Stomach smooth muscle (tissue), 2 donors: ENCODE results near the gene RTEL1.
"Not testable (repeated sequence)": the region's sequence is repeated elsewhere in the genome, so short reads cannot be mapped to it uniquely, and the experiment has no call there.

ENCODE experiments used
- H3K27ac ChIP-seq: one replicate; pipeline ENCODE4 v1.7.0; 2013; ENCODE audit warnings: mild to moderate bottlenecking, low read length, inconsistent platforms
- H3K27me3 ChIP-seq, 2 donors: one replicate each; pipeline ENCODE4 v1.7.0; 2013; ENCODE audit warnings: low read length in 2 of 2; ENCODE audit not compliant: insufficient read depth in 2 of 2, control insufficient read depth in 1 of 2
- H3K36me3 ChIP-seq, 2 donors: one replicate each; pipeline ENCODE4 v1.7.0; 2013; ENCODE audit warnings: low read length in 2 of 2; ENCODE audit not compliant: control insufficient read depth in 2 of 2, insufficient read depth in 2 of 2
- H3K4me1 ChIP-seq: one replicate; pipeline ENCODE4 v1.7.0; 2013; ENCODE audit warnings: low read length; ENCODE audit not compliant: control insufficient read depth, insufficient read depth
- H3K4me3 ChIP-seq, 2 donors: one replicate each; pipeline ENCODE4 v1.7.0; 2013; ENCODE audit warnings: low read length in 2 of 2
- H3K9ac ChIP-seq, 2 donors: one replicate each; pipeline ENCODE4 v1.7.0; 2013; ENCODE audit warnings: low read length in 2 of 2, mild to moderate bottlenecking in 1 of 2
- H3K9me3 ChIP-seq, 2 donors: one replicate each; pipeline ENCODE4 v1.7.0; 2013; ENCODE audit warnings: low read length in 2 of 2; ENCODE audit not compliant: control insufficient read depth in 2 of 2
- donor health status: healthy.
- donor health status: Pancreatic carcinoma.

The RTEL1 gene

DNA sequence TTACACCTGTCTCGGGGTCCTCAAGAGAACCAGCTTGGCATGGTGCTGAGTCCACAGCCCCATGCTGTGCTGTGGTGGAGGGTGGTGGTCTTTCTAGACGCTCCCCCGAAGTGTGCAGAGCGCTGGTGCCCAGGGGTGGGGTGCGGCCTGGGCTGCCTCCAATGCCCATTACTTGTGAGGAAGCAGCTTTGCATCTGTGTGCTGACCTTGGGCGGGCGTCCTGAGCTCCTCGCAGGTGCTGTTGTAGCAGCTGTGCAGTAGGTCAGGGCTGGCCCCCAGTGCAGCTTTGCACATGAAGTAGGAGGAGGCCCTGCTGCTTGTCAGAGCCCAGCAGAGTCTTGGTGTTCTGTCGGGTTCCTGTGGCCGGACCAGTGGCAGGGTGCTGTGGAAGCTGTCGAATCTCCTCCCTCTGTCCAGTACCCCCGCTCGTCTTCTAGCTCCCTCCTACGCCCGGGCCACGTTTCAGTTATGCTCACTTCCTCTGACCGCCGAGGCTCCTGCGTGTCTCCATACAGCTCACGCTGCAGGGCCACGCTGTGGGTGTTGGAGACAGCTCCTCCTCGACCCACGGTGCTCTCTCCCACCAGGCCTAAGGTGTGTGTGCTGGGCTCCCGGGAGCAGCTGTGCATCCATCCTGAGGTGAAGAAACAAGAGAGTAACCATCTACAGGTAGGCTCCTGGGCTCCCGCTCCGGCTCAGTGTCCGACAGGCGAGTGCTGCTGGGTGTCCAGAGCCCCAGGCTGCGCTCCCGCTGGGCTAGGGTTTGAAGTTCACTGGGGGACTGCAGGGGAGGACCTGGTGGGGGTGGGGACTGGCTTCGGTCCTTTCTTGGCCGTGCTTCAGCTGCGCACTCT lies 4.1 kb downstream of the RTEL1 start:
- H3K27ac ChIP-seq = no peak overlapping the region
- no peaks in the 10 kb centered on the region for H3K9me3 ChIP-seq
- peaks cover 24 to 30% of the 10 kb centered on the region in 2 donors for H3K36me3 ChIP-seq
- H3K4me3 ChIP-seq = no peak overlapping the region
- no peak overlapping the region for H3K9ac ChIP-seq
- no peaks in the 10 kb centered on the region for H3K27me3 ChIP-seq
- peaks cover 14% of the 10 kb centered on the region for H3K4me1 ChIP-seq

DNA sequence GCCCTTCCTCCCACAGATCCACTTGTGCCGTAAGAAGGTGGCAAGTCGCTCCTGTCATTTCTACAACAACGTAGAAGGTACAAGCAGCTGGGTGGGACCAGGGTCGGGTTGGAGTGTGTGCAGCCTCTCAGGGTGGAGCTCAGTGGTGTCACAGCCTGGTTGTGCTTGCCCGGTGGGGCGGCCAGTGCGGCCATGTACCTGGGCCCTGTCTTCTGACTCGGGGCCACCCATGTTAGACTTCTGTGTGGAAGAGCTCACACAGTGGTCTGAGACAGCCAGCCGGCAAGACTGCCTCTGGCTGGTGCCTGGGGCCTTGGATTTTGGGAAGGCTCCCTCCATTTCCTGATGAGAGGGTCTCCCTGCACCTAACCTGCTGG lies 4.7 kb downstream of the RTEL1 start:
- Histone ChIP-seq H3K27me3 (no peaks in the 10 kb centered on the region), H3K4me1 (peaks cover 8% of the 10 kb centered on the region), H3K9ac (no peak overlapping the region), H3K9me3 (no peaks in the 10 kb centered on the region), H3K27ac (no peak overlapping the region), H3K36me3 (peaks cover 28 to 34% of the 10 kb centered on the region in 2 donors), H3K4me3 (no peak overlapping the region)

GRCh38 chr20:63663332-63664066 lies 5.4 kb downstream of the RTEL1 start:
- Histone ChIP-seq H3K36me3 (peaks cover 34 to 36% of the 10 kb centered on the region in 2 donors), H3K27ac (no peak overlapping the region), H3K9me3 (no peaks in the 10 kb centered on the region), H3K4me3 (no peak overlapping the region), H3K4me1 (peaks cover 8% of the 10 kb centered on the region), H3K9ac (no peak overlapping the region), H3K27me3 (no peaks in the 10 kb centered on the region)

- Histone ChIP-seq H3K9me3 (no peaks in the 10 kb centered on the region), H3K4me3 (no peak overlapping the region), H3K27me3 (no peaks in the 10 kb centered on the region), H3K27ac (no peak overlapping the region), H3K36me3 (peaks cover 39 to 41% of the 10 kb centered on the region in 2 donors), H3K4me1 (peaks cover 3% of the 10 kb centered on the region), H3K9ac (no peak overlapping the region)
Measured at GRCh38 chr20:63664143-63664851, 6.2 kb downstream of the RTEL1 start.

DNA sequence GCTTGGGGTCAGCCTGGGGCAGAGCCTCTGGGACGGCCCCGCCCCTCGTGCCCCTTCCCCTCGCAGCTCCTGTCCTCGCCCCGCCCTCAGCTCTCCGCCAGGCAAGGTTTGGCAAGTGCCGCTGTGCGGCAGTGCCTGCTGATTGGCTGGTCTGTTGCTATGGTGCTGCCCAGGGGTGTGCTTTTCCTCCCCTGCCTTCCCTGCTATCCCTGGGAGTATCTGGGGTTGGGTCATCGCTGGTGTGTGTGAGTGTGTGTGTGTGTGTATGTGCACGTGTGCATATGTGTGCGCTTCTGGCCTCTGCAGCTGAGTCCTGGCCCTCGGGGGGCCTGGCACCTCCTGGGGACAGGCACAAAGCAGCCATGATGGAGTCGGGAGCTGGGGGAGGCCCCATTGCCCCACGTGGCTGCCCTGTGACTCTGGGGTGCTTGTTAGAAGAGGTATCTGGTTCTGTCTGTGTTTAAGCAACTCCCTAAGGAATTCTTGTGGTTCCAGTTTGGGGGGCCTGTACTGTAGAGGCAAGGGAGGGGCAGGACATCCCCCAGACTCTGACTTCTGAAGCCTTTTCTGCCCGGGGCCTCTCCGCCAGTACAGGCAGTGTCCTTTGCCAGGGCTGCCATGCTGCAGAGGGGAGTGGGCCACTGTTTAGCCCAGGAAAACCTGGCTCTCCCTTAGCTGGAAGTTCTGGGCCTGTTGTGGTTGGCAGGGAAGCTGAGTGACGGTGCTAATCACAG lies 6.9 kb downstream of the RTEL1 start:
- Histone ChIP-seq H3K9ac (no peak overlapping the region), H3K36me3 (peaks cover 41% of the 10 kb centered on the region in 2 donors), H3K9me3 (no peaks in the 10 kb centered on the region), H3K4me3 (no peak overlapping the region), H3K27me3 (no peaks in the 10 kb centered on the region), H3K27ac (no peak overlapping the region), H3K4me1 (no peaks in the 10 kb centered on the region)

GRCh38 chr20:63665708-63666107 lies 7.6 kb downstream of the RTEL1 start:
- Histone ChIP-seq H3K9me3 (no peaks in the 10 kb centered on the region), H3K4me1 (no peaks in the 10 kb centered on the region), H3K36me3 (peaks cover 41 to 43% of the 10 kb centered on the region in 2 donors), H3K27me3 (no peaks in the 10 kb centered on the region), H3K9ac (no peak overlapping the region), H3K4me3 (no peak overlapping the region), H3K27ac (no peak overlapping the region)

GRCh38 chr20:63667858-63668257 lies 9.7 kb downstream of the RTEL1 start:
- H3K9me3 ChIP-seq = no peaks in the 10 kb centered on the region
- H3K27me3 ChIP-seq = no peaks in the 10 kb centered on the region
- H3K36me3 ChIP-seq = peaks cover 32 to 37% of the 10 kb centered on the region in 2 donors
- H3K4me3 ChIP-seq = no peak overlapping the region
- H3K4me1 ChIP-seq = no peaks in the 10 kb centered on the region
- no peak overlapping the region for H3K9ac ChIP-seq
- no peak overlapping the region for H3K27ac ChIP-seq

DNA sequence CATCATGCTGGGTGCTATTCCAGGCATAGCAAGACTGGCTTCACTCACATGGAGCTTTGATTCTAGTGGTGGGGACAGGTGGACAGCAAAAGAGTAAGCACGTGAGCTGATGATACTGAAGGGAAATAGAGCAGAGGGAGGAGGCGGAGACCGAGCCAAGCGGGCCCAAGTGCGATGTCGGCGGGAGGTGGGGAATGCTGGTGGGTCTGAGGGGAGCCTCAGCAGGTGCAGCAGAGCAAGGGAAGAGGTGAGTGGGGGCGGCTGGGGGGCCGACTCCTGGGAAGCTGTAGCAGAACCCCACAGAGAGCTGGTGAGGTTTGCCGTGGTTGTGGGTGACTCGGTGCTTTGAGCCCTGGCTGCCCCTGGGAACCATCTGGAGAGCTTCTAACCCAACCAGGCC lies 10.2 kb downstream of the RTEL1 start:
- H3K4me3 ChIP-seq = no peak overlapping the region
- no peak overlapping the region for H3K9ac ChIP-seq
- H3K36me3 ChIP-seq = peaks cover 29 to 32% of the 10 kb centered on the region in 2 donors
- H3K4me1 ChIP-seq = no peaks in the 10 kb centered on the region
- no peaks in the 10 kb centered on the region for H3K9me3 ChIP-seq
- H3K27me3 ChIP-seq = no peaks in the 10 kb centered on the region
- no peak overlapping the region for H3K27ac ChIP-seq

DNA sequence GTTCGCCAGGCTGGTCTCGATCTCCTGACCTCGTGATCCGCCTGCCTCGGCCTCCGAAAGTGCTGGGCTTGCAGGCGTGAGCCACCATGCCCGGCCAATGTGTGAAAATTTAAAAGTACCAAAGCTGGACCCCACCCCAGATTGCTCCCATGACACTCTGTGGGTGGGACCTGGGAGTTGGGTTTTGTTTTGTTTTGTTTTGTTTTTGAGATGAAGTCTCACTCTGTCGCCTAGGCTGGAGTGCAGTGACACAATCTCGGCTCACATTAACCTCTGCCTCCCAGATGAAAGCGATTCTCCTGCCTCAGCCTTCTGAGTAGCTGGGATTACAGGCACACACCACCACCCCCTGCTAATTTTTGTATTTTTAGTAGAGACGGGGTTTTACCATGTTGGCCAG lies 13.6 kb downstream of the RTEL1 start:
- not testable (repeated sequence) for H3K4me3 ChIP-seq, H3K27ac ChIP-seq, H3K9me3 ChIP-seq, H3K9ac ChIP-seq, H3K27me3 ChIP-seq, H3K4me1 ChIP-seq
- H3K36me3 ChIP-seq = peaks cover 35 to 36% of the 10 kb centered on the region in 2 donors

DNA sequence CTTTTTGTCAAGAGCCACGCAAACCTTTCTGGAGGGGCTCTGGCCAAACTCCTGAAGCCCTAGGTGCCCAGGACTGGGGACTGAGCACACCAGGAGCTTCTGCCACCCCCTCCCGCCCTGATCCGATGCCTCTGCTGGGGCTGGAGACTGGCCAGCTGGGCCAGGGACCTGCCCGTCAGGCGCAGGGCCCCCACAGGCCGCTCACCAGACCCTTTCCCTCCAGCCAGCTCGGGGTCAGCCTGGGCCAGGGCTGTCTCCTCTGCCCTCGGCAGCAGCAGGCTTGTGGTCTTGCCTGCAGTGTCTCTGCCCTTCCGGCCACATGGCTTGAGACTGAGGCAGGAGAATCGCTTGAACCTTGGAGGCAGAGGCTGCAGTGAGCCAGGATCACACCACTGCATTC lies 14.6 kb downstream of the RTEL1 start:
- Histone ChIP-seq H3K27ac (no peak overlapping the region), H3K4me1 (no peaks in the 10 kb centered on the region), H3K9me3 (no peaks in the 10 kb centered on the region), H3K27me3 (no peaks in the 10 kb centered on the region), H3K9ac (no peak overlapping the region), H3K4me3 (no peak overlapping the region), H3K36me3 (peaks cover 30 to 32% of the 10 kb centered on the region in 2 donors)
